Thyroid gland (tissue), 4 donors: ENCODE measurements around the gene CLPSL1.

Source experiments
- POLR2A ChIP-seq, 2 donors: fragments of 450-650 bp; IDR thresholded peaks; one replicate each; pipeline ENCODE4 v1.6.1; 2017; ENCODE audit warnings: antibody characterized with exemption in 2 of 2, mild to moderate bottlenecking in 2 of 2, moderate library complexity in 1 of 2
- TF ChIP-seq, protein P1 (sequence below), 6 experiments: fragments of 200-600 bp in 3 of 6; fragments of 450-650 bp in 3 of 6; sonication (generic) in 3 of 6; IDR thresholded peaks; one replicate each; pipeline ENCODE4 v1.5.1; 2016 to 2019; ENCODE audit warnings: antibody characterized with exemption in 6 of 6, mild to moderate bottlenecking in 2 of 6, inconsistent platforms in 1 of 6, moderate library complexity in 1 of 6

GRCh38 chr6:35795453-35796071 is 14.7 kb downstream of the CLPSL1 start:
- TF ChIP-seq, protein P1, sequence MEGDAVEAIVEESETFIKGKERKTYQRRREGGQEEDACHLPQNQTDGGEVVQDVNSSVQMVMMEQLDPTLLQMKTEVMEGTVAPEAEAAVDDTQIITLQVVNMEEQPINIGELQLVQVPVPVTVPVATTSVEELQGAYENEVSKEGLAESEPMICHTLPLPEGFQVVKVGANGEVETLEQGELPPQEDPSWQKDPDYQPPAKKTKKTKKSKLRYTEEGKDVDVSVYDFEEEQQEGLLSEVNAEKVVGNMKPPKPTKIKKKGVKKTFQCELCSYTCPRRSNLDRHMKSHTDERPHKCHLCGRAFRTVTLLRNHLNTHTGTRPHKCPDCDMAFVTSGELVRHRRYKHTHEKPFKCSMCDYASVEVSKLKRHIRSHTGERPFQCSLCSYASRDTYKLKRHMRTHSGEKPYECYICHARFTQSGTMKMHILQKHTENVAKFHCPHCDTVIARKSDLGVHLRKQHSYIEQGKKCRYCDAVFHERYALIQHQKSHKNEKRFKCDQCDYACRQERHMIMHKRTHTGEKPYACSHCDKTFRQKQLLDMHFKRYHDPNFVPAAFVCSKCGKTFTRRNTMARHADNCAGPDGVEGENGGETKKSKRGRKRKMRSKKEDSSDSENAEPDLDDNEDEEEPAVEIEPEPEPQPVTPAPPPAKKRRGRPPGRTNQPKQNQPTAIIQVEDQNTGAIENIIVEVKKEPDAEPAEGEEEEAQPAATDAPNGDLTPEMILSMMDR (IDR thresholded peaks at IDR 0.05) = no peak
- no peak for TF ChIP-seq POLR2A (IDR thresholded peaks at IDR 0.05)
